NCI-H1436 treated with DMSO at 0.1 percent for 48 hours (cell line): ENCODE measurements around the gene PACRG.

ENCODE experiments used
- DNase-seq: peaks from one replicate; lab custom pipeline; 2025; lab: John Stamatoyannopoulos, UW

The PACRG gene

DNA sequence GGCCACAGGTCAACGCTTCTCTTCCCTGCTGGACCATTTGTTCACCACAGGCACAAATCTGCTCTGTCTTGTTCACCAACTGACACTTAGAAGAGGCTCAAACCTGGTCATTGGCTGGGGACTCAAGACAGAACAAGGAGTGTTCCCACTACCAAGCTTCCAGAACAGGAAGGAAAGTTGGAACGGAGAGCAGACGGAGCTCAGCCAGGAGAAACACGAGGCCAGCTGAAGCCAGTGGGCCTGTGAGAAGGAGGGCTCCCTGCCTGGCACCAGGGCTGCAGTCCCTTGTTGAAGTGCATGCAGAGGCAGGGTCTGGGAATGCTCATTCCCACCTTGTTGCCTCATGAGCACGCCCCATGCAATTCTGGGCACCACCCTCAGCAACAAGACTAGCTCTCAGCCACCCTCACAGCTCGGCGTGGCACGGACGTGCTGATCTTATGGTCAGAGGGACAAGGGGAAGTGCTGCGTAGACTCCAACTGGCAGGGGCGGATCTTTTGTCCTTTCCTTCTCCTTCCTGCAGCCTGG, 450.2 kb downstream of the PACRG start:
- DNase-seq, result no peak

DNA sequence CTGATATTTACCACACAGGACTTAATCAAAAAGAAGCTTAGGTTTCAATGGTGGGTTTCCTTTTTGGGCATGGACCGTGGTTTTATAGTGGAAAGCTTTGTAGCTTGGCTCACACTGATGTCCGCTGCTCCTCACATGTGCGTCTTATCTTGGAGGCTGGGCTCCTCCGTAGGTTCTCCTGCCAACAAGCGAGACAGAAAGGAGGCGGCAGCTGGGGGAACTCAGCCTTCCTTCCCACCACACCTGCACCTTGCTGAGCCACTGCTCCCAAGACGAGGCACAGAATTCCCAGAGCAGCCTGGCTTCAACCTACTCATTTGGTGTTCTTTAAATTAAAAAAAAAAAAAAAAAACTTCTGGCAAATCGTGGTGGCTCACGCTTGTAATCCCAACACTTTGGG, 451.3 kb downstream of the PACRG start:
- DNase-seq, result no peak

DNA sequence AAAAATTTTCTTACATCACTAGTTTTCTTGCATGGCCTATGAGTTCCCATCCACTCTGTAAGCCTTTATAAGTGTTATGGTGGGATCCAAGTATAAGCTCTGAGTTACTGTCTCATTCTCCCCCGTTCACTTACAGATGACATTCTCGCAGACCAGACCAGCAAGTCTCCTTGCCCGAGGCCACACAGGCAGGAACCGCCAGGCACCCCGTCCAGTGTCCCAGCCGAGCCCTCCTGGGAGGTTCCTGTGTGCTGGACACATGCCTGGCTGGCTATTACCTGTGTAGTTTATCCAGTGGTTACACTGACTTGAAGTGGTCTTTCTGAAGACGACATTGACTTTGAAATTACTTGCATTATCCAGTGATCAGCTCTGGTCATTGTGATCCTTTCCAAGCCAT, 451.9 kb downstream of the PACRG start:
- DNase-seq, result no peak

DNA sequence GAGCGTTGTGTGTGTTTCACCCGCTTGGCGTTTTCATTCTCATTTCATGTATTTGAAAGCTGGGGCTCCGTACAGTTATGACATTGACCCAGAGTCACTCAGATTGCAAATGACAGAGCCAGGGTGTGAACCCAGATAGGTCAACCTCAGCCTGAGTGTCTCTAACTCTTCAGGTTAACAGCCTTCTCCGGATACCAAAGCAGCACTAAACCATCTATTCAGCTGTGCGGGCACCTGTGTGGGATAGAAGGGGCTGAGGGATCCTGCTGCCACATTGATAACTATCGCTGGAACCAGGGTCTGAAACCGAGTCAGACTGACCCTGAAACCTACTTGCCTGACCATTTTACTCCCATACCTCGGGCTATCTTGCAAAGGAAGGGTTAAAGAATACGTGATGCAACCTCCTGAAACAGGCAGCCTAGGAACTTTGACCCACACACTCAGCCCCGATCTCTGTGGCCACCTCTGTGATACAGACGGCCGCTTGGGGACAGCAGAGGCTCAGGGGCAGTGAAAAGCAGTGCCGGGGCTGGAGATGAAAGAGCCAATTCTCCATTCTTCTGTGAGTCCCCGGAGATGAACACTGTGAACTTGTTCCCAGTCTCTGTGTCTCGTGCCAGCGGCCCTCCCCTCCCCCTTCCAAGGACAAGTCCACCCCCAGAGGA, 453.2 kb downstream of the PACRG start:
- no peak for DNase-seq

DNA sequence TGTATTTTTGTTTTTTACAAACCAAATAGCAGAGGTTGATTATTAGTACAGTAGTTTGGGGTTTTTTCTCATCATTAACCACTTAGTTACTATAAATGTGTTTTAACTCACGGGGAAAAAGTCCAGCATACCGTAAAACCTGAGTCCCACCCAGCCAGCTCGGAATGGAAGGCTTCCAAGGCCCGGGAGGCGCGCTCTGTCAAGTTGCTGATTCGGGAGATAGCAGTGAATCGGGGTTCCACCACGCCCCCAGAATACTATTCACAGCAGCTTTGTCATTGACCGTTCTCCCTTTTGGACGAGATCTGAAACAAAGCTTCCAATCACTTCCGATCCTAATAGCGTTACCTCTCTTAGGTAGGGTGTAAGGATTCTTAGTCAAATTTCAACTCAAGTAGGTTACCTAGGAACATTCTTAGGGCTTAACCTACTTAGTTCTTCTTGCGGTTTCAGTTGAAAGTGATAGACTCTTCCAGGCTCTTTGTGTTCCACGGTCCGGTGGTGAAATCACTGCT, 453.9 kb downstream of the PACRG start:
- DNase-seq, result no peak

DNA sequence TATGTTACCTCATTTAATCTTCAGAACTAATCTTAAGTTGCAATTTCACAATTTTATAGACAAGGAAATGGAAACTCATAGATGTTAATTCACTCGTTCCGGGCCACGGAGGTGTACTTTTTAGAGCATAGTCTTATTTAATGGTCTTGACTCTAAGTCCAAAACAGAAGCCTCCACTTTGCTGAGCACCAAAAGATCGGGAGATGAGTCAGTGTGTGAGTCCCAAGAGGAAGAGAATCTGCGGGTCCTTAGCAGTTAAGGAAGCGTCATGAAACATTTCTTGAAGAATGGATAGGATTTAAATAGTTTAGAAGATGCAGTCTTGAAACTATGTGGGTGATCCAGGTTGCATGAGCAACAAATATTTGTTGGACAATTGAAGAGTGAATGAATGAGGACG, 454.9 kb downstream of the PACRG start:
- DNase-seq, result no peak

DNA sequence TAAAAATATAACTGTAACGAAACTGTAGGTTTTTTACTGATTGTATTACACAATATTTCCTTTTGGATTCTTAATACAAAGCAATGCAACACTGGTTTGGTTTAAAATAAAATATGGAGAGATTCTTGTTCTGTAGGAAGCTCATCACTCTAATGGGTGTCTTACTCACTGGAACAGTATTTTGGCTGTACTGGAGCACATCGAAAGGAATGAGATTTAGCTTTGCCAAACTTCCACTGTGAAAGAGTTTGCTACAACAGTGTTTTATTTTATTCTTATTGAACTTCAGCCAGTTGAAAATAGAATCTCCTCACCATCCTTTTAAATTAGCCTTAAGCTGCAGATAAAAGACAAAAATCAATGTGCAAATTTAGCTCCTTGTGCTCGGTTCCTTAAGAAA, 456.0 kb downstream of the PACRG start:
- no peak for DNase-seq

DNA sequence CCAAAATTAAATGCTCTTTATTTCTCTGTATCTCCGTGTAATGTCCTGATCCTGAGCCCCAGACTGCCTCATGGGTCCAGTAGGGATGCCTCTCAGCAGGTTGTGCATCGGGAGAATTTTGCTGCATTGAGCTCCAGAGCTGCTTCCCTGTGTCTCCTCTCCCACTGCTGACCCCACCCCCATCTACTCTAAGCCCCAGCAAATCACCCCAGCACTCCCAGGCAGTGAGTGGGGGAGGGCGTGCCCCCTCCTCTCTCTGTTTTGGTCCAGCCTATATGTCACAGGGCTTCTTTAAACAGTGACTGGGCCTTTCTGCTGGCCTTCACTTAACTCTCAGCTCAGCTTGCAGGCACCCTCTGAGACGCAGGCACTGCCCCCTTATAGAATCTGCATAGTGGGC, 458.0 kb downstream of the PACRG start:
- DNase-seq, result no peak

DNA sequence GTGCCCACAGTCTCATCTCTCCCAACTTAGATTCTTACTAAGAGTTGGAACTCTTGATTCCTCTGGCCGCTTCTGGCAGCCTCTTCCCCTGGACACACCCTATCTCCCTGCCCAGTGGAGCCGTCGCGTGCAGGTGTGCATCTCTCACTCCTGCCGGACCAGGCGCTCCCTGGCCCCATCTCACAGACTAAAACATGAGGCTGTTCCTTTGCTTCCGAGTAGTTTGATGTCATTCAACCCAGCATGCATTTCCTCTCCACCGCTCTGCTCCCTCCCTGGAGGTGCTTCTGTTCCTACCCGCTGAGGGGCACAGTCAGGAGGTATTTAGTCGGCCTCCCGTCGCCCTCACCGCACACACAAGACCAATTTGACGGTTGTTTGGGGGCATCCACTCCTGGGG, 458.8 kb downstream of the PACRG start:
- no peak for DNase-seq

DNA sequence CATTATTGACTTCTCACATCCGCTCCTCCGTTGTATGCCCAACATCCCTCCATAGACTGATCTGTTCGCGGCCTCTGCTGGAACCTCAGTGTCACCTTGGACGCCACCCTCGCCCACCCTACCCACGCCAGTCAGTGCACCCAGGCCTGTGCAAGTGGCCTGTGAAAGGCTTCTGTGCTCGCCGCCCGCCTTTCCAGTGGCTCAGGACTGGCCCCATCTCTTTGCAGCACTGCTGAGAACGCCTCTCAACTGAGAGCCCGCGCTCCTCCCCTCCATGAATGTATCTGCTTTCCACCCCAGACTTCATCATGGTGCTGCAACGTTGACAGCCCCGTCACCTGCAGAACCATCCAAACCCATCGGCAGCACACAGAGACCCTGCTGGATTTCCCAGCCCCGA, 459.4 kb downstream of the PACRG start:
- DNase-seq, result no peak

DNA sequence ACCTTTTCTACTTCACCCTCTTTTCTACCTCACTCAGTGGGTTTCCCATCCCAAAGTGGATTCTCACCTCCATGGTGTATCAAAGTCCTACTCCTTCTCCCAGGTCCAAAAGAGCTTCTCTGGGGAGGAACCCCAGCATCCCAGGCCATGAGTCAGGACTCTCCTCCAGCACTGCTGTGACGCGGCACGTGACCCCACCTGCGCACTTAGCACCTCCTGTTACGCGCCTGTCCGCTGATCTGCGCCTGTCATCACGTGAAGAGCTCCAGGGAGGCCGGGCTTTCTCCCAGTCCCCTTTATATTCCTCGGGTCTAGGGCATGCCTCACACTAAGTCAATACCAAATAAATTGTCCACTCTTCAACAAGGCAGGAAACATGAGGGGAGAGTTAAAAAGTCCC, 459.8 kb downstream of the PACRG start:
- no peak for DNase-seq

DNA sequence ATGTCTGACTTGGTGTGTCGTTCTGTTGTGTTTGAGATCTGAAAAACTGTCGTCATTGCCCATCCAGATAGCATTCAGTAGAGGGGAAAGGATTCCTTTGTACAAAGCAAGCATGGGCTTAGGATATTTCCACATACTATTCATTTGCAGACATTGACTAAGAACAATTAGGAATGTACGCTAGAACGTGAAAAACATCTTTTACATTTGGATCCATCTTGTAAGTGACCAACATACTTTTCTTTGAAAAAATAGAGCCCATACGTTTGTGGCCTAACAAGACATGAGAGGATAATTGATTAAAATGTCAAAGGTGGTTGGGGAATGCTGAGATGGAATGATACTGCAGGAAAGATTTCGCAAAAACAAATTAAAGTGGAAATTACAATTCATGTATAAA, 461.0 kb downstream of the PACRG start:
- no peak for DNase-seq

DNA sequence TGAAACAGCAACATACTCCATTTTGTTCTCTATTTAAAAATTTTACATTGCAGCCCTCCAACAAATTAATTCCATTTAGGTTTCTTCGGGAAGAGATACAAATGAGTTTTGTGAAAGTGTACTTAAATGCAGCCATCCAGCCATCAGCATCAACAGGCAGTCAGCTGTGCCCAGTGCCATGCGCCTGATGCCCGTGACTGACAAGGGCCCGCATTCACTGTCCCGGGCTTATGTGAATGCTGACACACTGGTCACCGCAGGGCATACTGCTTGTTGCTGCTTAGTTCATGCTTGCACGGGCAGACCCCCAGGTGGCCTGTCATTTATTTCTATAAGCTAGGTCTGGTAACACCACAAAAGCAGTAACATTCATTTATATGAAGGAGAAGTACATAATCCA, 461.8 kb downstream of the PACRG start:
- no peak for DNase-seq

DNA sequence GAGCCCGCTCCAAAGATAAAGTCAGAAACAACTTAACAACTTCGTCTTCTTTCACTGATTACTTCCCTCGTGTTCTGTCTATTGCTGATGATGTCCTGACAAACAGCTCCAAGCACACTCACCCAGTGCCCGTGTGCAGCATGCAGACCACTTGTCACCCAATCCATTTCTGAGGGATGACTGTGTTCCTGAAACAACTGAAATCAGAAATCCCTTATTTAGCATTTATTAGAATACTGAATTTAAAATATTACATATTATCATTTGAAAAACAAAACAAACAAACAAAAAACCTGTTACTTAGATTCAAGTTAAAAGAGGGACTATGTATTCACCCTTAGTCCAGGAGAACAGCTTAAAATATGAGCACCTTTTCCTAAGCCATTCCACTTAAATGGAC, 463.0 kb downstream of the PACRG start:
- no peak for DNase-seq

DNA sequence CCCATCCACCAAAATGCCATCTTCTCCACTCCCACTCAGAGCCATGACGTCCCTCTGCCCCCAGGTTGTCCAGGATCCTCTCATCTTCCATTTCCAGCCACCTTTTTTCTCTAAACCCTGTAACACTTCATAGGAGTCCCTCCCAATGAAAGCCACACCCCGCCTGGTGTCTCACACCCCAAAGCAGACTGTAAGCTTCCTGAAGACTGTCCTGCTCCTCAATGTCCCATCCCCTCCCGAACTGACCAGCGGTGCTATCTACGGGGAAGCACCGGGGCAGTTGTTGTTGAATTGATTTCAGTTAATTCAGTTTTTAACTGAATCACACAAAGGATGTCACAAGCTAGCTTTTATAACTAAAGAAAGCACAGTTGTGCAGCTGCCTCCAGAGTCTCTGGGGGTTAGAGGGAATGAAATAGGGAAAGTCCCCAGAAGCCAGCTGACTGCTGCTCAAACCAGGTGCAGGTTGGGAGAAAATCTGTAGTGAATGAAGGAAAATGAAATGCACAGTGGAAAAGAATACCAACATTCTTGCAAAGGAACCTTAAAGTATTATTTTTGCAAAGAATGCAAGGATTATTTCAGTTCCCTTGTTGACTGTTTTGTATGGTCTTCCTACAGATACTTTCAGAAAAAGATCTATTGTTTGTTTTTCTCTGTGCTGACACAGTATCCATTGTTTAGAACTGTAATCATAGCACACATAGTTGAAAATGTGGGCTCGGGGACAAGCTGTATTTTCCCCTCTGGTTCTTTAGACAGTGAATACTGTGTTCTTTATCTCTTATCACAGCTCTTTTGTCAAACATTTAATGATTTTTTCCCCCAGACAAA, 464.1 kb downstream of the PACRG start:
- DNase-seq, result no peak

DNA sequence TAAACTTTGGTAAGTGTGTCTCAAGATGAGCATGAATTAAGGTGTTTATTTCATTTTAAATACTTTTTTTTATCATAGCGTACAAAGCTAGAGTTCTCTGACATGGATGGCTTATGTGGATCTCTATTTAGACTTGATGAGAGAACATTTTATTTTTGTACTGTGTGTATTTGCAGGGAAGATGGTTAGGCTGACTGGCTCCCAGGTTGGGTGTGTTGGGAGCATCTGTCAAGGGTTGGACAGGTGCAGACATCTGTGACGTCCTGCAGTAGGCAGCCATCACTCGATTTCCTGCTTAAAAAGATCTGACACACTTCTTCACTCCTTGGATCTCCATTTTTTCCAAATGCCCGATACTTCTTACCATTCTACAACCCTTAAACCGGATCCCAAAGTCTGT, 464.8 kb downstream of the PACRG start:
- no peak for DNase-seq

DNA sequence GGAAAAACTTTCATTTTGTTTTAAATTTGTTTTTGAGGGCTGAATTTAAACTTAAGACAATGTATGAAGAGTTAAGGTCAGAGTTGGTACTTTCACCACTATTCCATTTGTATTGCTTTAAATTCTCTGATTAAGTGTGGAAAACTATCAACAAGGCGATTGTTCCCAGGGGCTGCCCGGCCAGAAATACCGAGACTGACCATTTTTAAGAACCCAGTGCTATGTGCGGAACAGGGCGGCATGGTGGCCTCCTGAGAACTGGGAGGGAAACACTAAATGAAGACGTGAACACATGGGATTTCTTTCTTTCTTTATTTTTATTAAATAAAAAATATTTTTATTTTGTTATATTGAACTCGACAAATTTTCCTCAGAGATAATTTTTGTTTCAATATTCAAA, 465.6 kb downstream of the PACRG start:
- DNase-seq, result no peak

DNA sequence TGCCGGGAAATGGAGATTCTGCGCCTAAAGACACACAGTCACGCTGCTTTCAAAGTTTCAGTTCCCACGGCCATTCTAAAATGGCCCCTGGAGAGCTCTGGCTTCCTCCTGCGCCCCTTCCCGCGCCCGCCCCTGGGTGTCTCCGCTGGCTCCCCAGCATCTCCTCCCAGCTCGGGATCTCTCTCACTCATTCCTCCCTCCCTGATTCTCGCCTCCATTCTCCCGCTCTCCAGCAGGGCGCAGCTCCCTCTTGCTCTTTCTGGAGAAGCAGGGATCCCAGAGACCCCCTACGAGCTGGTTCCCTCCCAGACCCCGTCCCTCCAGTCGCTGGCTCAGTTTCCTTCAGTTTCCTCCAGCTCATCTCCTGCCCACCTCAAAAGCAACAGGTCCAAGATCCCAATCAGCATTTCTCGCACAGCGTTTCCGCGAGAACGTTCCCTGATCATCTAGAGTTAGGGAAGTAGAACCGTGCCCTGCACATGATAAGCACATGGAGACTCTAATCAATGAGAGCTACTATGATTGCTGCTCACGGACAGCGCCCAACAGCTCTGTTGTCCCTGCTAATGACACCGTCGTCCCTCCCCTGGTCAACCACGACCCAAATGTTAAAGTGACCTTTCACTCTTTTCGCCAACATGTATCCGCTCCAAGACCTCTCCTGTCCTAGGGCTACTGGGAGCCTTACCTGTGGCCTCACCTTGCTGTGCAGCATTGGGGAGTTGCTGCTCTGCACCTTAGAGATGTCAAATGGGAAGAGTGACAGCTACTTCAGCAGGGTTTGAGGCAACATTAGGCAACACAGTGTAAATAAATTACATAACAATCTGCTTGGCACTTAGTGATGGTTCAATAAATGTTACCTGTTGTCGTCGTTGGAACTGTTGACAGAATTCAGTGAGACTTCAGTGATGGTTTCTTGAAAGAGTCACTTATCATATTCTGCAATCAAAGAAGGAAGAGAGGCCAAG, 468.2 kb downstream of the PACRG start:
- DNase-seq, result no peak

DNA sequence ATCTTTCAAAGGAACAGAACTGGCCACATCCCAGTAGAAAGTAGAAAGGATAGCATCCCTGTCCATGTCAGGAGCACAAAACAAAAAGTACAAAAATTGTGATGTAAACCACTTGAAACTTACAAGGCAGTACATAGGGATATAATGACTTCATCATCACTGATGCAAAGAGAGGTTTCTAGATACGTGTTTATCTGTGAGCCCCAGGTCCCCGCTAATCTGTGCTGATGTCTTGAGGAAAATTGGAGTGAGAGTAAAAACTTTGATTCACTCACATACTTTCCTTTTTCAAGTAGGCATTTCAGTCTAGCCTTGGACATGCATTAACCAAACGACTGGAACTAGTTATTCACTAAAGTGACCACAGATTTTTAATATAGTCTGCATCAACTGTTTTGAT, 470.1 kb downstream of the PACRG start:
- no peak for DNase-seq

DNA sequence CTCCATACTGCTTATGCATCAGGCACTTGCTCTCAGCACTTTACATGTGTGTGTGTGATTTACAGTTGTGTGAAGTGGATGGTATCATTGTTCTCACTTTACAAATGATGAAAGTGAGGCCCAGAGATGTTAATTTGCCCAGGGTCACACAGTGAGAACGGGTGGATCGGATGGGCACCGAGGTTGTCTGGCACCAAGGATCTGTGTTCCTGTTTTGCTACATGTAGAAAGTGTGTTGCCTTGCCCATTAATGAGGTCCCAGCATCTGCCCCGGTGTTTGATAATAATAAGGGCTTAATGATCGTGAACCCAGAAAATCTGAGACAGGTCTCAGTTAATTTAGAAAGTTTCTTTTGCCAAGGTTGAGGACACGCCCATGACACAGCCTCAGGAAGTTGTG, 470.6 kb downstream of the PACRG start:
- DNase-seq, result no peak

DNA sequence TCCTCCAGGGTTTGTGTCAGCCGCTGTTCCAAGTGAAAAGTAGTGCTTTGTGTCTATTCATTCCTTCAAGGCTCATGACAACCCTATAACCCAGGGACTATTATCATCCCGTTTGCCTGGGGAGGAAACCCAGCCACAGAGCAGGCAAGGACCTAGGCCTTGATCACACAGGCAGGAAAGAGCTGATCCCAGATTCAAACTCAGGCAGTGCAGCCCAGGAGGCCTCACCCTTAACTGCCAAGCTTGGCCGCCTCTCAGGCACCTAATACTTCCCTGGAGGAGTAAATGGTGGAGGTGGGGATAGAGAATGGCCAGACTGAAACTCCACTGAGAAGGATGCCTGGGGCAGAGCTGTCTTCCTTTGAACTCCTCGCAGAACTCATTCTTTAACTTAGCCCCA, 471.6 kb downstream of the PACRG start:
- DNase-seq, result no peak

DNA sequence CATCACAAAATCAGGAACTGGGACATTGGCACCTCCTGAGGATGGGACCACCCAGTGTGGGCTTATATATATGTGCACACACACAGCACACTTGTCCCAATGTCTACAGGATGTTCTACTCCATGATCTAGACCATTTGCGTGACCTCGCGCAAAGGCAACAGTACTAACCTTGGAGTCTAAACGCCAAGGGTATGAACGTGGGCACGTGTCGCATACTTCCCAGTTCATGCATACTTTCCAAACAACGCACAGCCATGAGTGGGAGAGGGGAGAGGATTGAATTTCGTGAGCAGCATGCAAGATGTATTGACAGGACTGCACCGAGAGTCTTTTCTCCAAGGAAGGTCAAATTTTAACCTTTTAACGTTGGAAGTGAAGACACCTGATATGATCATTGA, 472.5 kb downstream of the PACRG start:
- DNase-seq, result no peak
